ENCODE results near the gene DGCR2. TPM values are rescaled to one million over a fixed set of nuclear protein-coding genes. Genes with fewer than 3 reads are reported as not detected.
"Not testable (repeated sequence)": the region's sequence is repeated elsewhere in the genome, so short reads cannot be mapped to it uniquely, and the experiment has no call there.

Gene DGCR2
- total and polyA plus RNA-seq, 10 of the 15 experiments (the other 5 are each of a cell fraction or from before 2014, with no cell fraction given) = 0.19 to 28.4 (median 16.0) TPM

- TF ChIP-seq RAD21 (IDR thresholded peaks at IDR 0.05; ENCODE audit: insufficient read depth, low read depth, low read length) = peak; percentile 14; the same call in 1 of the 2 replicates
- no peak for TF ChIP-seq NR2F1 (conservative IDR thresholded peaks at IDR 0.05)
- TF ChIP-seq ZNF217 (IDR thresholded peaks at IDR 0.05) = no peak
Observed at GRCh38 chr22:19035474-19036228, 86.6 kb downstream of the DGCR2 start (continued).

- SMC1A ChIA-PET (ENCODE audit: uncharacterized antibody, unreplicated experiment); in situ Hi-C loops (cut with MboI); H3K79me2 ChIP-seq (ENCODE audit: control insufficient read depth, insufficient read depth, low read length): not testable (repeated sequence)
Observed at GRCh38 chr22:19035126-19035473, 87.1 kb downstream of the DGCR2 start.

GRCh38 chr22:19034724-19035120, 87.5 kb downstream of the DGCR2 start:
- H3K4me3 ChIP-seq; in situ Hi-C loops (cut with MboI); POLR2A ChIA-PET; SMC1A ChIA-PET (ENCODE audit: uncharacterized antibody, unreplicated experiment); H3K27ac ChIP-seq (ENCODE audit: control insufficient read depth, insufficient read depth); RAD21 ChIA-PET (ENCODE audit: unreplicated experiment); H3K9ac ChIP-seq (ENCODE audit: control insufficient read depth, insufficient read depth, low read length); CTCF ChIA-PET; intact Hi-C loops (cut with micrococcal nuclease; ENCODE audit: unreplicated experiment); FAIRE-seq; H3K4me2 ChIP-seq (ENCODE audit: control insufficient read depth, insufficient read depth); H3K27me3 ChIP-seq (replicated peaks in 1 of 2; ENCODE audit: control insufficient read depth in 2 of 2, insufficient read depth in 2 of 2, low read length in 1 of 2); H3K36me3 ChIP-seq (ENCODE audit: control insufficient read depth in 2 of 2, insufficient read depth in 2 of 2, low read length in 1 of 2); BruUV-seq (replicated peaks); DNase-seq (ENCODE audit: low read depth, low spot score); ATAC-seq; H3K4me1 ChIP-seq (ENCODE audit: control insufficient read depth, insufficient read depth, low read length); H3K9me3 ChIP-seq (replicated peaks; ENCODE audit: control insufficient read depth, insufficient read depth, low read length); H3K79me2 ChIP-seq (ENCODE audit: control insufficient read depth, insufficient read depth, low read length); H2AFZ ChIP-seq (ENCODE audit: control insufficient read depth, low read depth, low read length); H4K20me1 ChIP-seq (ENCODE audit: control insufficient read depth, insufficient read depth): not testable (repeated sequence)
- 50% methylated on average over 9 of the region's 12 CpGs for WGBS (ENCODE audit: insufficient coverage, insufficient replicate concordance, low lambda C conversion rate, missing lambda C conversion rate)

More at GRCh38 chr22:19035126-19035473, 87.1 kb downstream of the DGCR2 start:
- intact Hi-C loops (cut with micrococcal nuclease; ENCODE audit: unreplicated experiment); H3K27me3 ChIP-seq (replicated peaks in 1 of 2; ENCODE audit: control insufficient read depth in 2 of 2, insufficient read depth in 2 of 2, low read length in 1 of 2); H3K4me3 ChIP-seq; DNase-seq (ENCODE audit: low read depth, low spot score); ATAC-seq; H3K9me3 ChIP-seq (replicated peaks; ENCODE audit: control insufficient read depth, insufficient read depth, low read length); BruUV-seq (replicated peaks); H3K9ac ChIP-seq (ENCODE audit: control insufficient read depth, insufficient read depth, low read length); H3K36me3 ChIP-seq (ENCODE audit: control insufficient read depth in 2 of 2, insufficient read depth in 2 of 2, low read length in 1 of 2); POLR2A ChIA-PET; H4K20me1 ChIP-seq (ENCODE audit: control insufficient read depth, insufficient read depth); FAIRE-seq; H3K4me1 ChIP-seq (ENCODE audit: control insufficient read depth, insufficient read depth, low read length); H3K4me2 ChIP-seq (ENCODE audit: control insufficient read depth, insufficient read depth); H2AFZ ChIP-seq (ENCODE audit: control insufficient read depth, low read depth, low read length); RAD21 ChIA-PET (ENCODE audit: unreplicated experiment); CTCF ChIA-PET; H3K27ac ChIP-seq (ENCODE audit: control insufficient read depth, insufficient read depth): not testable (repeated sequence)
- WGBS (ENCODE audit: insufficient coverage, insufficient replicate concordance, low lambda C conversion rate, missing lambda C conversion rate) = 58% methylated on average over 6 of the region's 6 CpGs

- CTCF ChIA-PET; RAD21 ChIA-PET (ENCODE audit: unreplicated experiment); H2AFZ ChIP-seq (ENCODE audit: control insufficient read depth, low read depth, low read length); H3K4me3 ChIP-seq; H3K9ac ChIP-seq (ENCODE audit: control insufficient read depth, insufficient read depth, low read length); H3K36me3 ChIP-seq (ENCODE audit: control insufficient read depth in 2 of 2, insufficient read depth in 2 of 2, low read length in 1 of 2); ATAC-seq; in situ Hi-C loops (cut with MboI); SMC1A ChIA-PET (ENCODE audit: uncharacterized antibody, unreplicated experiment); H3K4me2 ChIP-seq (ENCODE audit: control insufficient read depth, insufficient read depth); DNase-seq (ENCODE audit: low read depth, low spot score); H3K4me1 ChIP-seq (ENCODE audit: control insufficient read depth, insufficient read depth, low read length); POLR2A ChIA-PET; H3K79me2 ChIP-seq (ENCODE audit: control insufficient read depth, insufficient read depth, low read length); BruUV-seq (replicated peaks); intact Hi-C loops (cut with micrococcal nuclease; ENCODE audit: unreplicated experiment); FAIRE-seq; H3K27ac ChIP-seq (ENCODE audit: control insufficient read depth, insufficient read depth); H4K20me1 ChIP-seq (ENCODE audit: control insufficient read depth, insufficient read depth); H3K9me3 ChIP-seq (replicated peaks; ENCODE audit: control insufficient read depth, insufficient read depth, low read length); H3K27me3 ChIP-seq (replicated peaks in 1 of 2; ENCODE audit: control insufficient read depth in 2 of 2, insufficient read depth in 2 of 2, low read length in 1 of 2): not testable (repeated sequence)
- WGBS (ENCODE audit: insufficient coverage, insufficient replicate concordance, low lambda C conversion rate, missing lambda C conversion rate) = 57% methylated on average over 3 of the region's 6 CpGs
Observed at GRCh38 chr22:19034031-19034723, 88.0 kb downstream of the DGCR2 start.
